Activated gamma-delta T cell (primary cell): ENCODE measurements around the gene RAB3C.
"Not testable (repeated sequence)": the region's sequence is repeated elsewhere in the genome, so short reads cannot be mapped to it uniquely, and the experiment has no call there.

Source experiments
- DNase-seq: peaks from one replicate; lab custom pipeline; 2025; lab: John Stamatoyannopoulos, UW

Gene RAB3C

GRCh38 chr5:58602889-58603288 lies 20.0 kb downstream of the RAB3C start:
- not testable (repeated sequence) for DNase-seq

GRCh38 chr5:58606064-58606463 lies 23.2 kb downstream of the RAB3C start:
- no peak for DNase-seq

DNA sequence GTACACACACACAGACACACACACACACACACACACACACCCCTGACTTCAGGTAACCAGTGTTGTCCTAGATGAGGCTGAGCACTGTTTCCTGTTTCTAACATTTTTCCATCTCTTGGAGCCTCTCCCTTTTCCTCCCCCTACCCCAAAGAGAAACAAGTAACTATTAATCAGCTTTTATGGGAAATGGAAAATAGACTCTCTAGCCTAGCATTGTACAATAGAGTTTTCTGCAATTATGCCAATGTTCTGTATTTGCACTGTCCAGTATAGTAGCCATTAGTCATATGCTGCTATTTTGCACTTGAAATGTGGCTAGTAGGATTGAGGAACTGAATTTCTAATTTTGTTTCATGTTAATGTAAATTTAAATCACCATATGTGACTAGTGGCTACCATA lies 33.1 kb downstream of the RAB3C start:
- no peak for DNase-seq

DNA sequence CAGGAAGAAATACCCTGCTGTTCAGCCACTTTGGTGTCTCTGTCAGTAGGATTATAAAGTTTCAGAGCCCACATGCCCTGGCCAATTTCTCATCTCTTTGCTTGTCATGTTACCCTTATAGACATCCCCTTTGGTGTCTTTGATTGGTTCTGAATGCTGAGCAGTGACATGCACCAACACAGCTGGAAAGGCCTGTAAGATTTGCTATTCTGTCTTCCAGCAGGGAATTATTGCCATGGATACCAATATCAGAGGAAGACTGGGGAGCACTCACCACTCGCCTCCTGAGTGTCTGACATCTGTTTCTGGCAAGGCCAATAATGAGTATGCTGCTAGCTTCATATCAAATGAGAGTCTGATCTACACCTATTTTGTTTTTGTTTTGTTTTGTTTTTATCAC lies 34.4 kb downstream of the RAB3C start:
- DNase-seq = no peak

DNA sequence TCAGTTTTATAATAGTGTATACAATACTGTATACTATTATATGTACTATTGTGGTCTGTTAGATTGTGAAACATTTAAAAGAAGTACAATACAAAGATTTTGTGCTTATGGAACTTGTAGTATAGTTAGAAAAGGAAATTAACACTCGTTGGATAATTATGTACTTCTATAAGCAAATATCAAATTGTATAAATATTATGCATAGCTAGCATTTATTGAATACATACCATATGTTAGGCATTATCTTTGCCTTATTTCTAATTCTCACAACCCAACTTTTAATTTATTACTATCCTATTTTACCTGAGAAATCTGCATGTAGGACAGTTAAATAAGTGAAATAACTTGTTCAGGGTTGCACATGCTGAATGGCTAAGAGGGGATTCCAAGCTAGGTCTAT lies 37.5 kb downstream of the RAB3C start:
- DNase-seq = no peak

DNA sequence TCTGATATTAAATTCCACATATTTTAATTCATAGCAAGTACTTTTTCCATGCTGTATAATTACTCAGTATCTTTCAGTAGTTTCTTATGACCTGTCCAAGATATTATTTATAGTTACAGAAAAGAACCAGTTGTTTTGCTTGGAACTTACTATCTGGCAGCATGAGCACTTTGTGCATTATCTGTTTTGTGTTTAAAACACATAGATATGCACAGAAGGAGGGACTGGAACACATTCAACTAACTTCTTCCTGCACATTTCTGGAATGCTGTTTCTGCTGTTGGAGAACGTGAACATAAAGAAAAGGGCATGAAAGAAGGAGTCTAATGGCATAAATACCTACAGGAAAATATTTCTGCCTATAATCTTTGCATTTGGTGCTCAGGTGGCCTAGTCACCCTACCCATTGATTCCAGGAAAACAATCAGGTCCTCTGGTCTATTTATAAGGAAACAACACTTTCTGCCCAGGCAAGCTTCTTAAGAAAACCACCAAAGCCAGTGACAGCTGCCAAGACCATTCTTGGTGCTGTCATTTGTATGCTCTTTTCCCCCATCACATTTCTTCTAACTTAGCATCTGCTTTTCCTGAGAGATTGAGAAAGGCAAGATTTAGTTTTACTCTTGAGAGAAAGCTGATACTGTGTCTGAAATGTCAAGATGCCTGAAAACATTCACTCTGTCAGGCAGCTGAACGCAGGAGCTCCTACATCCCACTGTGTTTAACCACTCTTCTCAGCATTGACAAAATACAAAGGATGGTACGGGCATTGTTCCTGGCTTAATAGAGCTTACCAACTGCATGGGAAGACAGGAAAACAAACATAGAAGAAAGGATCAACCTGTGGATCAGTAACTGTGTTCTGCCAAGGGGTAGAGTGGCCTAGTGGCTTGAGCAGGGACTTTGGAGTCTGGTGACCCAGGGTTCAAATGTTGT lies 40.3 kb downstream of the RAB3C start:
- DNase-seq = no peak

GRCh38 chr5:58628626-58629025 lies 45.8 kb downstream of the RAB3C start:
- DNase-seq = no peak

DNA sequence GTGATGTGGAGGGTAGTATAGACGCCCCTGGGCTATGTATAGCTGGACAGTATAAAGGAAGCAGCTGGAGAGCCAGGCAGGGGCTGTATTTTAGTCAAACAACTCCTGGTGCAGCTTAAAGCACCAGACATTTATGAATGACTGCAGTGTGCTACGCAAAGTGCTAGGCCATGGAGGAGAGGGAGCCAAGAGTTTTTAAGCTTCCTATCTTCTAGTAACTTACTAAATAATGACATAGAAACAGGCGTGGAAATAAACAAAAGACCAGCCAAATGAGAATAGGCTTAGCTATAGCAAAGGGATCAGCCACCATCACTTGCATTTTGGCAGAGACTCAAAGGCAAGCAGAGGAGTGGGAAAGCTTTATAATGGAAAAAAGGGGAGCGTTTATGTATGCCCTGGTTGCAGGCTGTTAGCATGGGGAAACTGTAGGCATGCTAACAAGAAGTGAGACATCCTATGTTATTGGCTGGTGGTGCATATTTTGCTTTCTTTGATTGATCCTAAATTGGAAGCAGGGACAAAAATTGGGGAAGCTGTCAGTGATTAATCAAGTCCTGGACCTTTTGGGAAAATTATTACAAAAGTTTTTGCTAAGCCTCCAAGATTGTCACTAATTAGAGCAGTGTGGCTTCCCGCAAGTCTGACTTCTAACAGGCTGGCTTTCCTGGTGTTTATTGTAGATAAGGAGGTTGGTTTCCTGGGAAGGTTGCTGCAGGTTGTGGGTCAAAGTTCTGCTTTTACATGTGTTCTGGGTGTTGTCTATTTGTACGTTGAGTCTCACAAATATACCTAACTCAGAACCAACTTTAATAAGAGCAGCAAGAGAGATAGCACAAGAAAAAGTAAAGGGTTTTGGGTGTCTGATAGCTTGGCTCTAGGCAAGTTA lies 46.6 kb downstream of the RAB3C start:
- DNase-seq = no peak

- DNase-seq = no peak
These were observed 49.0 kb downstream of the RAB3C start for GRCh38 chr5:58631895-58632294.

GRCh38 chr5:58635416-58635815 lies 52.5 kb downstream of the RAB3C start:
- no peak for DNase-seq

DNA sequence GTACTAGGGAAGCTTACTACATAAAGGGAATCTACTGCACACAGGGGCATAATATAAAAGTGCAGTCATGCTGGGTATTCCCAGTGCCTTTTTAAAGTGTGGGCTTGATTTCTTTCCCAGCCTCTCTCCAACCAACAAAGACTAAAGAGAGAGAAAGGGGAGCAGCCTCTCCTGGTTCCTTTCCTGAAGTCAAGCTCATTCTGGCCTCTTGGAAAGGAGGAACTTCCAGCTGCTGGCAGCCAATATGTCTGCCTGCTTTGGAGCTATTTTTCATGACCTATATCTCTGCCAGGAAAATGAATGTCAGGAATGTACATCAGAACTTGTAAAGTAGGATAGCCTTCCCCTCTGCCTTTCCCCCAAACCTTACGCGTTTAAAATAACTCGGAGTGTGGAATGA lies 57.1 kb downstream of the RAB3C start:
- DNase-seq = no peak

- no peak for DNase-seq
These were observed 58.7 kb downstream of the RAB3C start for GRCh38 chr5:58641533-58641932.

DNA sequence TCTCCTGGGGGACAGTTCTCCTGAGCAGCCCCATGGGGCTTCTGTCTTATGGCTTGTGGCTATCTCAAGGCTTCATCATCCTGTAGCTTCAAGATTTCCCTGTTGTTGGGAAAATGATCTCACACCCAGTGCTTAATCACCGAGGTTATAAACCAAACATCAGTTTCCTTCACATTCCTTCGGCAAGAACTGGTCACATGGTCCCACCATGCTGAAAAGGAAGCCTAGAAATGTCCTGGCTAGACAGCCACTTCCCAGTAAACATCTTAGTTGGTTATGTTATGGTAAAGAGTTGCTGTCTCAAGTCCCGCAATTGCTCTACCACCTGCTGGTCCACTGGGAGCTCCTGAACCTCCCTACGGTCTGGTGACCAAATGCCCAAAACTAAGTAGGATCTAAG lies 66.0 kb downstream of the RAB3C start:
- no peak for DNase-seq

DNA sequence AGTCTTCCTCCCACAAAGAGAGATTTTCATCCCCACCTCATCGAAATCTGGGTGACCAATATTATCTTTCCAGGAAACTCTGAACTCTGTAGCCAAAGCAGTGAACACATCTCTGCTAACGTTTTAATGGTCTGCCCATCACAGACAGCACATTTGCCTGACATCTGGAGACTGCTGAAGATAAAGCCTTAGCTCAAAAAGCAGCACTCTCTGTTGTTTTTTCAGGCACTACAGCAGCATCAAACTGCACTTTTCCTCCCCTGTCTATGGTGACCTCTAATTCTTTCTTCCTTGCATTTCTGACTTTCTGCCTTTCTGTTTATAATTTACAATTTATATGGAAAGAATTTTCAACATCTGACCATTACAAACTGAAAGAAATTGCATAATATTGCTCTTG lies 66.8 kb downstream of the RAB3C start:
- no peak for DNase-seq

- DNase-seq = no peak
These were observed 70.6 kb downstream of the RAB3C start for GRCh38 chr5:58653521-58653920.

DNA sequence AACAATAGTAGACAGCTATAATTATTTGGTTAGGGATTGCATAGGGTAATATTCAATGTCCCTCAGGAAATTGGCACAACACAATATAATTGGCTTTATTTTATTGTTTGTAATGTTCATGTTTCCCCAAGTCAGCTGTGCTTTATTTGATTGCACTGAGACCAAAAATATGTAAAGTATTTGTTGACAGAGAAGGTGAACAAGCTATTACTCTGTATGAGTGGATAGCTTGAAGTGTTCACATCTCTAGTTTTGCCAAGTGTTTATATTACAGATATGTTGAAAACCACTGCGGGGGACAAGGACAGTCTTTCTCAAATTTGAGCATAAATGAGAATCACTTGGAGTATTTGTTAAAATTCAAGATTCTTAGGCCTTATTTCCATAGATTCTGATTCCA lies 83.3 kb downstream of the RAB3C start:
- no peak for DNase-seq

- DNase-seq = no peak
These were observed 84.0 kb downstream of the RAB3C start for GRCh38 chr5:58666598-58667581.

DNA sequence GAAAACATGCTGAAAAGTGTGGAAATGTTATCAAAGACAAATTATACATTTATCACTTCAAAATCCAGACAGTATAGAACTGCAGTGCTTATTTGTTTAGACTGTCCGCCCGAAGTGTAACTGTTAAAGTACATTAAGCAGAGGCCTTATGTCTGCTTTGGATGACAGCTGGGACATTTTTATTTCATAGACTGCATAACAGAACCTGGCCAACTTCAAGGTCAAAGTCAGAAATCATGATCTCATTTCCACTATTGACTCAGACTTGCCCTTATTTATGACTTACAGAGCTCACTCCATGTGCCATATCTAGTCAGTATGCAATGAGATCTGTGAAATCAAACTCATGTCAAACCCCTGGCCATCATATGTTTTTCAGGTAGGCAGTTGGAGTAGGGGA lies 87.7 kb downstream of the RAB3C start:
- DNase-seq = no peak

GRCh38 chr5:58671155-58671554 lies 88.3 kb downstream of the RAB3C start:
- no peak for DNase-seq

DNA sequence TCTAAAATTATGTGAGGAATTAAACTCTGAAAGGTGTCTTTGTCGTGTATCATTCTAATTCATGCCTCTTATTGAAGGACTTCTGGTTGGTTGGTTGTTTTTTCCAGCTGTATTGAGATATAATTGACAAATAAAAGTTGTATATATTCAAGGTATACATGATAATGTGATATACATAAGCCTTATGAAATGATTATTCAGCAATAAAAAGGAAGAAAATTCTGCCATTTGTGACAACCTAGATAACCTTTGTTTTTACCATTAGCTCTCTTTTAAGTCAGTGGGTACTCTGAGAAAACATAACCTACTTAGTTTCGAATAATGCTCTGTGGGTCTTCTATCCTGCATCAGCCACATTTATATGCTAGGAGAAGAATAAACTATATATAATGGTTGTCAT lies 89.6 kb downstream of the RAB3C start:
- DNase-seq = no peak

GRCh38 chr5:58674070-58674469 lies 91.2 kb downstream of the RAB3C start:
- no peak for DNase-seq

DNA sequence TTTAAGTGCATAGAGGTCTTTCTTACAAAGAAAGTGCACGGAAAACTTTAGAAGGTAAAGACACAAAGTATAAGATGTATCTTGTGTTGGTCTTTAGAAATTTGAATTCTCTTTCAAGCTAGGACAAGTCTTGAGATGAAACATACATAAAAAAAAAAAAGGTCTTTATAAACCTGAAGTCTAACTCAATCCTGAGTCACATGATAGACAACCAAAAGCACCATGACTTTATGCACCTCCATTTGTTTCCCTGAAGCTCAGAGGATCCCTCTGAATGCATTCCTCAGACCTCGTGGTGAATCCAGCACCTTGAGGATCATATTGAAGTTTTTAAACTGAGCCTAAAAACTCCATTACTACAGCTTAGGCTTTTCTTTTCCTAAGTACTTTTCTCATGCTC lies 91.8 kb downstream of the RAB3C start:
- DNase-seq = no peak
